Measurements from ENCODE around the gene KIAA1210. TPM values are rescaled to one million over a fixed set of nuclear protein-coding genes. Genes with fewer than 3 reads are reported as not detected.

Gene KIAA1210
- total and polyA plus RNA-seq, 10 of the 15 experiments (the other 5 are each of a cell fraction or from before 2014, with no cell fraction given): 0.01 TPM; not detected in 9

DNA sequence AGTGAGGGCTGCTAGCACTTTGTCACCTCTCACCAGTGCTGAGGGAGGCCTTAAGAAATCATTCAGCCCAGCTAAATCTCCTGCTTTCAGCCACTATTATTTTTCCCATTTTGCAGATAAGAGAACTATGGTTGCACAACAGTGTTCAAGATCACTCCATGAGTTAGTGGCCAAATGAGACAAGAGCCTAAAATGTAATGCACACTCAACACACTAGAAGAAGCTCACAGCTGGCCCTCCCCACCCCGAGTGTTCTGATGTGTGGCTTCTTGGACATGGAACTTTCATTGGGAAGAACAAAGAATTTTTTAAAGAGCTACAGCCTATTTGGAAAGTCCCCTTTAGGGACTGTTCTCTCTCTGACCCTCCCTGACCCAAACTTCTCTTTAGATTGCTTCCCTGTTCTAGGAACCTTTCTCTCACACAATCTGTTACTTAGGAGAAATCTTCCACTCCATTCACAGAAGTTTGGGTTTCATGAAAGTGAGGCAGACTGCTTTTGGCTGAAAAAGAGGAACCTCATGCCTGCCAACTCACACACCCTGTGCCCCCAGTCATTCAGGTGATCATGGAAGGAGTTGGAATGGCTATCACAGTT lies 98.8 kb downstream of the KIAA1210 start:
- no peaks in the 10 kb centered on the region; the same call in 2 of the 3 replicates for H3K9me3 ChIP-seq (replicated peaks; ENCODE audit: control insufficient read depth, insufficient read depth, low read length)
- no peak overlapping the region for H3K27ac ChIP-seq (ENCODE audit: control insufficient read depth, insufficient read depth)
- DNase-seq (ENCODE audit: low read depth, low spot score): no peak
- no peaks in the 10 kb centered on the region for H3K36me3 ChIP-seq (ENCODE audit: control insufficient read depth in 2 of 2, insufficient read depth in 2 of 2, low read length in 1 of 2)
- no peaks in the 10 kb centered on the region for H3K79me2 ChIP-seq (ENCODE audit: control insufficient read depth, insufficient read depth, low read length)
- FAIRE-seq: no peak
- ATAC-seq: no peak
- 0% methylated on average over 1 of the region's 1 CpG for WGBS (ENCODE audit: insufficient coverage, insufficient replicate concordance, low lambda C conversion rate, missing lambda C conversion rate)
- no peak overlapping the region for H3K4me2 ChIP-seq (ENCODE audit: control insufficient read depth, insufficient read depth)
- SMC1A ChIA-PET (ENCODE audit: uncharacterized antibody, unreplicated experiment): no interaction called here
- no peaks in the 10 kb centered on the region; a peak in 1 of 4 replicates for H3K27me3 ChIP-seq (replicated peaks in 1 of 2; ENCODE audit: control insufficient read depth in 2 of 2, insufficient read depth in 2 of 2, low read length in 1 of 2)
- no peaks in the 10 kb centered on the region for H4K20me1 ChIP-seq (ENCODE audit: control insufficient read depth, insufficient read depth)
- POLR2A ChIA-PET: no interaction called here
- intact Hi-C loops (cut with micrococcal nuclease; ENCODE audit: unreplicated experiment): no loop called here
- RAD21 ChIA-PET (ENCODE audit: unreplicated experiment): no interaction called here
- no peak overlapping the region for H3K4me3 ChIP-seq
- CTCF ChIA-PET: interaction anchor here (0.6 kb wide), 1 partner anchor 60 kb away, joined by 3 read pairs; no protein-coding TSS in a partner anchor
- no TSS peak for BruUV-seq (replicated peaks)
- no peak overlapping the region for H3K9ac ChIP-seq (ENCODE audit: control insufficient read depth, insufficient read depth, low read length)
- H3K4me1 ChIP-seq (ENCODE audit: control insufficient read depth, insufficient read depth, low read length): no peaks in the 10 kb centered on the region
- in situ Hi-C loops (cut with MboI): no loop called here
- TF ChIP-seq PBX3 (IDR thresholded peaks at IDR 0.05; ENCODE audit: insufficient replicate concordance, low read depth, low read length): no peak
- TF ChIP-seq FOXM1 (IDR thresholded peaks at IDR 0.05; ENCODE audit: low read depth, low read length): no peak
- TF ChIP-seq CREM (IDR thresholded peaks at IDR 0.05; ENCODE audit: low read depth): no peak
- no peak for TF ChIP-seq SRF (IDR thresholded peaks at IDR 0.05; ENCODE audit: low read depth in 2 of 2, low read length in 2 of 2)
- TF ChIP-seq ZNF687 (IDR thresholded peaks at IDR 0.05): no peak
- TF ChIP-seq JUNB (IDR thresholded peaks at IDR 0.05): no peak
- TF ChIP-seq CHD1 (IDR thresholded peaks at IDR 0.05; ENCODE audit: low read depth, low read length): no peak
- no peak for TF ChIP-seq MTA3 (IDR thresholded peaks at IDR 0.05; ENCODE audit: borderline replicate concordance, low read length)
- TF ChIP-seq, protein P1, sequence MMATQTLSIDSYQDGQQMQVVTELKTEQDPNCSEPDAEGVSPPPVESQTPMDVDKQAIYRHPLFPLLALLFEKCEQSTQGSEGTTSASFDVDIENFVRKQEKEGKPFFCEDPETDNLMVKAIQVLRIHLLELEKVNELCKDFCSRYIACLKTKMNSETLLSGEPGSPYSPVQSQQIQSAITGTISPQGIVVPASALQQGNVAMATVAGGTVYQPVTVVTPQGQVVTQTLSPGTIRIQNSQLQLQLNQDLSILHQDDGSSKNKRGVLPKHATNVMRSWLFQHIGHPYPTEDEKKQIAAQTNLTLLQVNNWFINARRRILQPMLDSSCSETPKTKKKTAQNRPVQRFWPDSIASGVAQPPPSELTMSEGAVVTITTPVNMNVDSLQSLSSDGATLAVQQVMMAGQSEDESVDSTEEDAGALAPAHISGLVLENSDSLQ (IDR thresholded peaks at IDR 0.05): no peak
- no peak overlapping the region for H2AFZ ChIP-seq (ENCODE audit: control insufficient read depth, low read depth, low read length)

Other genes with a start within 250 kb of the KIAA1210 start
- gene LONRF3, start 153.2 kb downstream of the KIAA1210 start, total RNA-seq (2014; rRNA removed): 0.23 TPM in 1 of 2 replicates, not detected in the other
- 0.09 TPM in 2 replicates for gene LONRF3, start 153.2 kb downstream of the KIAA1210 start, total RNA-seq (2014; rRNA removed; fragmentation: Illumina TruSeq; extraction: Trizol)
- 0.10 and 0.16 TPM in 2 replicates for gene LONRF3, start 153.2 kb downstream of the KIAA1210 start, total RNA-seq (2021)
- gene LONRF3, start 153.2 kb downstream of the KIAA1210 start, polyA plus RNA-seq (2011; rRNA removed): 0.05 TPM in 1 of 2 replicates, not detected in the other
- 0.09 TPM in 1 of 2 replicates, not detected in the other for gene LONRF3, start 153.2 kb downstream of the KIAA1210 start, polyA plus RNA-seq (2014; fragmentation: Illumina TruSeq; extraction: Trizol)
- under 1 TPM in 1 of 2 experiments, not detected in 1; 0.07 TPM for gene LONRF3, start 153.2 kb downstream of the KIAA1210 start, polyA plus RNA-seq (2014; fragmentation: Nextera tagmentation; extraction: Ambion mirVana)
- 0.05 and 0.08 TPM in 2 replicates for gene LONRF3, start 153.2 kb downstream of the KIAA1210 start, polyA plus RNA-seq (2014; rRNA removed)
- not detected for gene LONRF3, start 153.2 kb downstream of the KIAA1210 start, polyA plus RNA-seq (2016; fragmentation: Nextera tagmentation; extraction: Ambion mirVana)
- gene CT47C1, start 54.8 kb downstream of the KIAA1210 start, total RNA-seq (2014; rRNA removed): not detected in 2 replicates
- gene CT47C1, start 54.8 kb downstream of the KIAA1210 start, total RNA-seq (2014; rRNA removed; fragmentation: Illumina TruSeq; extraction: Trizol): not detected in 2 replicates
- gene CT47C1, start 54.8 kb downstream of the KIAA1210 start, total RNA-seq (2021): not detected in 2 replicates
- not detected in 2 replicates for gene CT47C1, start 54.8 kb downstream of the KIAA1210 start, polyA plus RNA-seq (2011; rRNA removed)
- not detected in 2 replicates for gene CT47C1, start 54.8 kb downstream of the KIAA1210 start, polyA plus RNA-seq (2014; fragmentation: Illumina TruSeq; extraction: Trizol)
- not detected for gene CT47C1, start 54.8 kb downstream of the KIAA1210 start, polyA plus RNA-seq (2014; fragmentation: Nextera tagmentation; extraction: Ambion mirVana)
- gene CT47C1, start 54.8 kb downstream of the KIAA1210 start, polyA plus RNA-seq (2014; rRNA removed): not detected in 2 replicates
- not detected for gene CT47C1, start 54.8 kb downstream of the KIAA1210 start, polyA plus RNA-seq (2016; fragmentation: Nextera tagmentation; extraction: Ambion mirVana)
- gene PGRMC1, start 108.5 kb upstream of the KIAA1210 start, total RNA-seq (2014; rRNA removed): 54.4 and 58.5 TPM in 2 replicates
- 35.1 and 38.6 TPM in 2 replicates for gene PGRMC1, start 108.5 kb upstream of the KIAA1210 start, total RNA-seq (2014; rRNA removed; fragmentation: Illumina TruSeq; extraction: Trizol)
- gene PGRMC1, start 108.5 kb upstream of the KIAA1210 start, total RNA-seq (2021): 36.3 and 38.9 TPM in 2 replicates
- gene PGRMC1, start 108.5 kb upstream of the KIAA1210 start, polyA plus RNA-seq (2011; rRNA removed): 47.7 and 69.2 TPM in 2 replicates
- gene PGRMC1, start 108.5 kb upstream of the KIAA1210 start, polyA plus RNA-seq (2014; fragmentation: Illumina TruSeq; extraction: Trizol): 40.4 and 47.0 TPM in 2 replicates
- gene PGRMC1, start 108.5 kb upstream of the KIAA1210 start, polyA plus RNA-seq (2014; fragmentation: Nextera tagmentation; extraction: Ambion mirVana): 10 to 100 TPM; 13.6 to 28.9 TPM
- 40.1 and 46.2 TPM in 2 replicates for gene PGRMC1, start 108.5 kb upstream of the KIAA1210 start, polyA plus RNA-seq (2014; rRNA removed)
- 10 to 100 TPM; 59.3 to 60.9 TPM for gene PGRMC1, start 108.5 kb upstream of the KIAA1210 start, polyA plus RNA-seq (2016; fragmentation: Nextera tagmentation; extraction: Ambion mirVana)